Esophagus muscularis mucosa (tissue), 3 donors: Measurements from ENCODE around the gene THRB.

Experiments used
- CTCF ChIP-seq, 3 experiments: fragments of 200-600 bp in 2 of 3; fragments of 450-650 bp in 1 of 3; sonication (generic) in 2 of 3; IDR thresholded peaks; one replicate each; pipeline ENCODE4 v1.5.1; 2017 to 2019; ENCODE audit warnings: antibody characterized with exemption in 3 of 3, mild to moderate bottlenecking in 2 of 3, moderate library complexity in 1 of 3
- POLR2AphosphoS5 ChIP-seq, 2 donors: sonication (generic); formaldehyde crosslinking; IDR thresholded peaks; one replicate each; pipeline ENCODE4 v1.6.1; 2017; ENCODE audit warnings: antibody characterized with exemption in 2 of 2

GRCh38 chr3:24249523-24249922, 245.1 kb downstream of the THRB start:
- TF ChIP-seq POLR2AphosphoS5 (IDR thresholded peaks at IDR 0.05) (no peak), CTCF (IDR thresholded peaks at IDR 0.05) (no peak)
